HCT116 (cell line): Measurements from ENCODE around the gene PIK3C3. TPM values are rescaled to one million over a fixed set of nuclear protein-coding genes. Genes with fewer than 3 reads are reported as not detected.

Experiments used
- ATAC-seq: fragments of 200-7000 bp; cut with Tn5 transposase; 2 replicates; pipeline ENCODE4 v1.9.1; 2020; ENCODE audit warnings: mild to moderate bottlenecking, moderate library complexity
- BruUV-seq: library from RNA; stranded (reverse); fragments of 400-500 nt; replicated peaks from 2 replicates; lab custom pipeline; 2021; lab: Mats Ljungman, UMichigan
- CTCF ChIA-PET: fragments of 300-600 bp; sonication (Branson Sonifier 250); formaldehyde crosslinking; loops from one replicate; lab custom pipeline; 2021; ENCODE audit warnings: antibody characterized with exemption; lab: Charles Lee
- POLR2A ChIA-PET: fragments of 300-600, 350-600 bp; sonication (Branson Sonifier 250); formaldehyde crosslinking; loops from one replicate; lab custom pipeline; 2021; ENCODE audit warnings: antibody characterized with exemption; lab: Charles Lee
- RAD21 ChIA-PET, 2 experiments: fragments of 300-600 bp; sonication (Branson Sonifier 250); formaldehyde crosslinking; loops; one replicate each; lab custom pipeline; 2023; ENCODE audit warnings: low total read pairs in 2 of 2; ENCODE audit not compliant: uncharacterized antibody in 2 of 2, unreplicated experiment in 2 of 2, low non-redundant PET in 1 of 2; lab: Charles Lee
- DNase-seq: peaks from one replicate; pipeline ENCODE4 v3.0.0-alpha.2; 2010; ENCODE audit warnings: low read depth, low spot score
- H2AFZ ChIP-seq: fragments of 200-600 bp; shearing (Covaris generic), sonication (generic); 2 replicates; pipeline ENCODE4 v1.6.1; 2017; ENCODE audit warnings: low read depth, mixed run types, mixed read lengths, antibody characterized with exemption, low read length; ENCODE audit not compliant: poor library complexity, severe bottlenecking
- H3K27ac ChIP-seq: 2 replicates; pipeline ENCODE4 v1.5.1; 2012; ENCODE audit warnings: low read depth, low read length
- H3K27me3 ChIP-seq: fragments of 200-600 bp; sonication (generic); 2 replicates; pipeline ENCODE4 v1.6.1; 2016; ENCODE audit warnings: mixed run types, low read length, mixed read lengths; ENCODE audit not compliant: insufficient read depth
- H3K36me3 ChIP-seq, 2 experiments: fragments of 200-500 bp in 1 of 2; fragments of 200-600 bp in 1 of 2; sonication (Bioruptor generic) in 1 of 2; sonication (generic) in 1 of 2; 2 replicates each; pipeline versions ENCODE4 v1.5.1 to v1.6.1; 2014 to 2016; ENCODE audit warnings: low read length in 2 of 2, inconsistent platforms in 1 of 2, mixed read lengths in 1 of 2, mixed run types in 1 of 2; ENCODE audit not compliant: insufficient read depth in 2 of 2, control insufficient read depth in 1 of 2
- H3K4me1 ChIP-seq, 2 experiments: fragments of 200-600 bp in 1 of 2; sonication (generic) in 1 of 2; 2 replicates each; pipeline versions ENCODE4 v1.5.1 to v1.6.1; 2012 to 2017; ENCODE audit warnings: low read length in 2 of 2, inconsistent platforms in 1 of 2, mild to moderate bottlenecking in 1 of 2, mixed read lengths in 1 of 2, mixed run types in 1 of 2, moderate library complexity in 1 of 2; ENCODE audit not compliant: insufficient read depth in 2 of 2, control insufficient read depth in 1 of 2
- H3K4me2 ChIP-seq: fragments of 200-600 bp; sonication (generic); 2 replicates; pipeline ENCODE4 v1.6.1; 2017; ENCODE audit warnings: mixed run types, low read length, mixed read lengths
- H3K4me3 ChIP-seq, 2 experiments: fragments of 200-600 bp in 1 of 2; sonication (generic) in 1 of 2; replicated peaks in 1 of 2; 2 replicates each; pipeline ENCODE4 v1.5.1; 2011 to 2016; ENCODE audit warnings: low read length in 2 of 2, control low read depth in 1 of 2, low read depth in 1 of 2, mild to moderate bottlenecking in 1 of 2, mixed read lengths in 1 of 2, mixed run types in 1 of 2
- H3K79me2 ChIP-seq: fragments of 200-600 bp; sonication (generic); 2 replicates; pipeline ENCODE4 v1.6.1; 2017; ENCODE audit warnings: mild to moderate bottlenecking, mixed run types, low read length, moderate library complexity, mixed read lengths; ENCODE audit not compliant: insufficient read depth
- H3K9ac ChIP-seq: fragments of 200-600 bp; sonication (generic); 2 replicates; pipeline ENCODE4 v1.6.1; 2016; ENCODE audit warnings: low read length, mixed read lengths
- H3K9me2 ChIP-seq: fragments of 200-600 bp; sonication (generic), shearing (Covaris generic); 2 replicates; pipeline ENCODE4 v1.6.1; 2017; ENCODE audit warnings: mixed run types, mild to moderate bottlenecking, moderate library complexity; ENCODE audit not compliant: insufficient read depth
- H3K9me3 ChIP-seq, 2 experiments: fragments of 200-500 bp in 1 of 2; fragments of 200-600 bp in 1 of 2; sonication (Bioruptor generic) in 1 of 2; sonication (generic) in 1 of 2; 2 replicates each; pipeline ENCODE4 v1.6.1; 2014 to 2017; ENCODE audit warnings: low read length in 2 of 2, mixed read lengths in 2 of 2, inconsistent platforms in 1 of 2, low read depth in 1 of 2, mild to moderate bottlenecking in 1 of 2, mixed run types in 1 of 2, moderate library complexity in 1 of 2; ENCODE audit not compliant: control insufficient read depth in 1 of 2, insufficient read depth in 1 of 2
- H4K20me1 ChIP-seq: fragments of 200-600 bp; sonication (generic), shearing (Covaris generic); 2 replicates; pipeline ENCODE4 v1.6.1; 2017; ENCODE audit warnings: mixed run types, mild to moderate bottlenecking, moderate library complexity; ENCODE audit not compliant: insufficient read depth
- CBX3 ChIP-seq: IDR thresholded peaks from 2 replicates; pipeline ENCODE4 v1.6.1; 2012; ENCODE audit warnings: low read depth
- CEBPB ChIP-seq: IDR thresholded peaks from 2 replicates; pipeline ENCODE4 v1.6.1; 2012; ENCODE audit warnings: low read depth
- EGR1 ChIP-seq: IDR thresholded peaks from 2 replicates; pipeline ENCODE4 v1.6.1; 2012; ENCODE audit warnings: low read depth
- EZH2 ChIP-seq: fragments of 200-600 bp; sonication (generic); IDR thresholded peaks from 2 replicates; pipeline ENCODE4 v1.6.1; 2017; ENCODE audit warnings: antibody characterized with exemption, mixed run types
- EZH2phosphoT487 ChIP-seq: fragments of 200-600 bp; IDR thresholded peaks from 2 replicates; pipeline ENCODE4 v1.6.1; 2018; ENCODE audit warnings: antibody characterized with exemption, borderline replicate concordance
- FOSL1 ChIP-seq: IDR thresholded peaks from 2 replicates; pipeline ENCODE4 v1.6.1; 2012; ENCODE audit warnings: low read depth
- JUND ChIP-seq: IDR thresholded peaks from 2 replicates; pipeline ENCODE4 v1.6.1; 2012
- POLR2A ChIP-seq: IDR thresholded peaks from 2 replicates; pipeline ENCODE4 v1.7.0; 2011; ENCODE audit warnings: borderline replicate concordance; ENCODE audit not compliant: insufficient read depth, insufficient read length; ENCODE audit errors: extremely low read depth
- RAD21 ChIP-seq: IDR thresholded peaks from 2 replicates; pipeline ENCODE4 v1.6.1; 2012; ENCODE audit warnings: low read depth, mild to moderate bottlenecking
- SIN3A ChIP-seq: IDR thresholded peaks from 2 replicates; pipeline ENCODE4 v1.6.1; 2012; ENCODE audit warnings: low read depth
- SP1 ChIP-seq: IDR thresholded peaks from 2 replicates; pipeline ENCODE4 v1.6.1; 2012; ENCODE audit warnings: low read depth
- SRF ChIP-seq: IDR thresholded peaks from 2 replicates; pipeline ENCODE4 v1.6.1; 2012; ENCODE audit warnings: low read depth
- YY1 ChIP-seq: IDR thresholded peaks from 2 replicates; pipeline ENCODE4 v1.6.1; 2011; ENCODE audit warnings: low read length, low read depth, moderate library complexity, mild to moderate bottlenecking; ENCODE audit not compliant: insufficient replicate concordance; ENCODE audit errors: extremely low read depth
- ZFX ChIP-seq: fragments of 450-650 bp; IDR thresholded peaks from 2 replicates; pipeline ENCODE4 v1.6.1; 2017
- intact Hi-C: fragments of 100-400 bp; cut with micrococcal nuclease; formaldehyde crosslinking; loops from 2 replicates; pipeline ENCODE4 v1.10.0; 2022
- total RNA-seq: library from RNA; stranded (reverse); gene quantifications from one replicate; pipeline ENCODE4 v1.2.1, GENCODE V29; 2021; ENCODE audit not compliant: unreplicated experiment
- TF ChIP-seq, protein P1 (sequence below): IDR thresholded peaks from 2 replicates; pipeline ENCODE4 v1.6.1; 2012; ENCODE audit warnings: low read depth
- TF ChIP-seq, protein P2 (sequence below): IDR thresholded peaks from 2 replicates; pipeline ENCODE4 v1.6.1; 2011; ENCODE audit warnings: mild to moderate bottlenecking, low read length, moderate library complexity; ENCODE audit not compliant: insufficient replicate concordance; ENCODE audit errors: extremely low read depth
- TF ChIP-seq, protein P3 (sequence below): IDR thresholded peaks from 2 replicates; pipeline ENCODE4 v1.6.1; 2012
- TF ChIP-seq, protein P4 (sequence below): IDR thresholded peaks from 2 replicates; pipeline ENCODE4 v1.6.1; 2012
- TF ChIP-seq, protein P5 (sequence below), 3 experiments: fragments of 200-600 bp in 1 of 3; sonication (generic) in 1 of 3; IDR thresholded peaks in 2 of 3; conservative IDR thresholded peaks in 1 of 3; 2 replicates each; pipeline ENCODE4 v1.5.1; 2012 to 2017; ENCODE audit warnings: low read depth in 2 of 3, low read length in 2 of 3, antibody characterized with exemption in 1 of 3, borderline replicate concordance in 1 of 3, control low read depth in 1 of 3, mild to moderate bottlenecking in 1 of 3, mixed read lengths in 1 of 3, mixed run types in 1 of 3, moderate library complexity in 1 of 3; ENCODE audit not compliant: insufficient read depth in 1 of 3

Gene PIK3C3
- total RNA-seq, 1 experiment from 2014 or later: 40.4 TPM

DNA sequence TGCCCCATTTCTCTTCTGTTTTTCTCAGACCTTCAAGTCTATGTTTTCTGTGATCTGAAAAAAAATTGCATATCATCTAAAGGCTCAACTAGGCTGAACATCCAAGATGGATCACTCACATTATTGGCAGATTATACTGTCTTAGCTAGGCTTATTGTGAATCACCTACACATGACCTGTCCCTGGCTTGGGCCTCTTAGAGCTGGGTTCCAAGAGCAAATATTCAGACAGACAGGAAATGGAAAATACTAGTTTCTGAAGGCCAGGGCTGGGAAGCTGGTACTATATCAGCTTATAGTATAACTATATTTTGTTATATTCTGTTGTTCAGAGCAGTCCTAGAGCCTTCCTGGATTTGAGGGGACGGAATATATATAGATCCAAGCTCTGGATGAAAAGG is 90.3 kb downstream of the PIK3C3 start (continued):
- TF ChIP-seq, protein P1, sequence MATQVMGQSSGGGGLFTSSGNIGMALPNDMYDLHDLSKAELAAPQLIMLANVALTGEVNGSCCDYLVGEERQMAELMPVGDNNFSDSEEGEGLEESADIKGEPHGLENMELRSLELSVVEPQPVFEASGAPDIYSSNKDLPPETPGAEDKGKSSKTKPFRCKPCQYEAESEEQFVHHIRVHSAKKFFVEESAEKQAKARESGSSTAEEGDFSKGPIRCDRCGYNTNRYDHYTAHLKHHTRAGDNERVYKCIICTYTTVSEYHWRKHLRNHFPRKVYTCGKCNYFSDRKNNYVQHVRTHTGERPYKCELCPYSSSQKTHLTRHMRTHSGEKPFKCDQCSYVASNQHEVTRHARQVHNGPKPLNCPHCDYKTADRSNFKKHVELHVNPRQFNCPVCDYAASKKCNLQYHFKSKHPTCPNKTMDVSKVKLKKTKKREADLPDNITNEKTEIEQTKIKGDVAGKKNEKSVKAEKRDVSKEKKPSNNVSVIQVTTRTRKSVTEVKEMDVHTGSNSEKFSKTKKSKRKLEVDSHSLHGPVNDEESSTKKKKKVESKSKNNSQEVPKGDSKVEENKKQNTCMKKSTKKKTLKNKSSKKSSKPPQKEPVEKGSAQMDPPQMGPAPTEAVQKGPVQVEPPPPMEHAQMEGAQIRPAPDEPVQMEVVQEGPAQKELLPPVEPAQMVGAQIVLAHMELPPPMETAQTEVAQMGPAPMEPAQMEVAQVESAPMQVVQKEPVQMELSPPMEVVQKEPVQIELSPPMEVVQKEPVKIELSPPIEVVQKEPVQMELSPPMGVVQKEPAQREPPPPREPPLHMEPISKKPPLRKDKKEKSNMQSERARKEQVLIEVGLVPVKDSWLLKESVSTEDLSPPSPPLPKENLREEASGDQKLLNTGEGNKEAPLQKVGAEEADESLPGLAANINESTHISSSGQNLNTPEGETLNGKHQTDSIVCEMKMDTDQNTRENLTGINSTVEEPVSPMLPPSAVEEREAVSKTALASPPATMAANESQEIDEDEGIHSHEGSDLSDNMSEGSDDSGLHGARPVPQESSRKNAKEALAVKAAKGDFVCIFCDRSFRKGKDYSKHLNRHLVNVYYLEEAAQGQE: no peak
- TF ChIP-seq EZH2phosphoT487 (no peak), SRF (no peak)
- TF ChIP-seq, all 23 proteins: peak for 0

DNA sequence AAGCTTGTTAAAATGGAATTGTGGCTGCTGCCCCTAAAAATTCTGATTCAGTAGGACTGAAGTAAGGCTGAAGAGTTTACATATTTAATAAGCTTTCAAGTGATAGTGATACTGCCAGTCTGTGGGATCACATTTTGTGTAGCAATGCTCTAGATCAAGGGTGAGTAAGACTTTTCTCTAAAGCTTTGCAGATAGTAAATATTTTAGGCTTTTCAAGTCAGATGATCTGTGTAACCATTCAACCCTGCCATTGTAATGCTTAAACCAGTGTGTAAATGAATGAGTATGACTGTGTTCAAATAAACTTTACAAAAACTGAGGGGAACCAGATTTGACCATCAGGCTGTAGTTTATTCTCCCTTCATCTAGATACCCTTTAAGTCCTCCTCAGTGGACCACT is 92.7 kb downstream of the PIK3C3 start:
- Histone ChIP-seq H3K27me3 (no peaks in the 10 kb centered on the region), H2AFZ (no peak overlapping the region), H4K20me1 (no peaks in the 10 kb centered on the region), H3K36me3 (no peaks in the 10 kb centered on the region), H3K9me2 (no peaks in the 10 kb centered on the region), H3K9ac (no peak overlapping the region), H3K79me2 (no peaks in the 10 kb centered on the region), H3K4me2 (no peak overlapping the region), H3K4me1 (no peaks in the 10 kb centered on the region), H3K9me3 (no peaks in the 10 kb centered on the region), H3K27ac (no peak overlapping the region), H3K4me3 (no peak overlapping the region)
- DNase-seq: no peak
- no peak for ATAC-seq
- no TSS peak for BruUV-seq
- CTCF ChIA-PET: no interaction called here
- POLR2A ChIA-PET: no interaction called here
- TF ChIP-seq SIN3A (no peak), CEBPB (no peak), EZH2phosphoT487 (no peak), JUND (no peak), EZH2 (no peak), FOSL1 (no peak), RAD21 (no peak), ZFX (no peak), YY1 (no peak), SRF (no peak), SP1 (no peak), EGR1 (no peak), CBX3 (no peak), POLR2A (no peak)
- TF ChIP-seq, protein P2, sequence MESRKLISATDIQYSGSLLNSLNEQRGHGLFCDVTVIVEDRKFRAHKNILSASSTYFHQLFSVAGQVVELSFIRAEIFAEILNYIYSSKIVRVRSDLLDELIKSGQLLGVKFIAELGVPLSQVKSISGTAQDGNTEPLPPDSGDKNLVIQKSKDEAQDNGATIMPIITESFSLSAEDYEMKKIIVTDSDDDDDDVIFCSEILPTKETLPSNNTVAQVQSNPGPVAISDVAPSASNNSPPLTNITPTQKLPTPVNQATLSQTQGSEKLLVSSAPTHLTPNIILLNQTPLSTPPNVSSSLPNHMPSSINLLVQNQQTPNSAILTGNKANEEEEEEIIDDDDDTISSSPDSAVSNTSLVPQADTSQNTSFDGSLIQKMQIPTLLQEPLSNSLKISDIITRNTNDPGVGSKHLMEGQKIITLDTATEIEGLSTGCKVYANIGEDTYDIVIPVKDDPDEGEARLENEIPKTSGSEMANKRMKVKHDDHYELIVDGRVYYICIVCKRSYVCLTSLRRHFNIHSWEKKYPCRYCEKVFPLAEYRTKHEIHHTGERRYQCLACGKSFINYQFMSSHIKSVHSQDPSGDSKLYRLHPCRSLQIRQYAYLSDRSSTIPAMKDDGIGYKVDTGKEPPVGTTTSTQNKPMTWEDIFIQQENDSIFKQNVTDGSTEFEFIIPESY: no peak
- TF ChIP-seq, protein P3, sequence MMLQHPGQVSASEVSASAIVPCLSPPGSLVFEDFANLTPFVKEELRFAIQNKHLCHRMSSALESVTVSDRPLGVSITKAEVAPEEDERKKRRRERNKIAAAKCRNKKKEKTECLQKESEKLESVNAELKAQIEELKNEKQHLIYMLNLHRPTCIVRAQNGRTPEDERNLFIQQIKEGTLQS: no peak
- TF ChIP-seq, protein P4, sequence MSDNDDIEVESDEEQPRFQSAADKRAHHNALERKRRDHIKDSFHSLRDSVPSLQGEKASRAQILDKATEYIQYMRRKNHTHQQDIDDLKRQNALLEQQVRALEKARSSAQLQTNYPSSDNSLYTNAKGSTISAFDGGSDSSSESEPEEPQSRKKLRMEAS: no peak
- TF ChIP-seq, protein P5, sequence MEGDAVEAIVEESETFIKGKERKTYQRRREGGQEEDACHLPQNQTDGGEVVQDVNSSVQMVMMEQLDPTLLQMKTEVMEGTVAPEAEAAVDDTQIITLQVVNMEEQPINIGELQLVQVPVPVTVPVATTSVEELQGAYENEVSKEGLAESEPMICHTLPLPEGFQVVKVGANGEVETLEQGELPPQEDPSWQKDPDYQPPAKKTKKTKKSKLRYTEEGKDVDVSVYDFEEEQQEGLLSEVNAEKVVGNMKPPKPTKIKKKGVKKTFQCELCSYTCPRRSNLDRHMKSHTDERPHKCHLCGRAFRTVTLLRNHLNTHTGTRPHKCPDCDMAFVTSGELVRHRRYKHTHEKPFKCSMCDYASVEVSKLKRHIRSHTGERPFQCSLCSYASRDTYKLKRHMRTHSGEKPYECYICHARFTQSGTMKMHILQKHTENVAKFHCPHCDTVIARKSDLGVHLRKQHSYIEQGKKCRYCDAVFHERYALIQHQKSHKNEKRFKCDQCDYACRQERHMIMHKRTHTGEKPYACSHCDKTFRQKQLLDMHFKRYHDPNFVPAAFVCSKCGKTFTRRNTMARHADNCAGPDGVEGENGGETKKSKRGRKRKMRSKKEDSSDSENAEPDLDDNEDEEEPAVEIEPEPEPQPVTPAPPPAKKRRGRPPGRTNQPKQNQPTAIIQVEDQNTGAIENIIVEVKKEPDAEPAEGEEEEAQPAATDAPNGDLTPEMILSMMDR (IDR thresholded peaks at IDR 0.05 in 2 of 3, conservative IDR thresholded peaks at IDR 0.05 in 1 of 3; ENCODE audit: borderline replicate concordance in 1 of 3, insufficient read depth in 1 of 3, low read depth in 2 of 3, low read length in 2 of 3): no peak
- RAD21 ChIA-PET: no interaction called here
- intact Hi-C loops: no loop called here
